SHP77 (cell line): ENCODE results near the gene SDR42E1.
"Not testable (repeated sequence)": the region's sequence is repeated elsewhere in the genome, so short reads cannot be mapped to it uniquely, and the experiment has no call there.

Experiments used
- DNase-seq, 2 experiments: peaks; one replicate each; lab custom pipeline; 2025; lab: John Stamatoyannopoulos, UW

Gene SDR42E1

DNA sequence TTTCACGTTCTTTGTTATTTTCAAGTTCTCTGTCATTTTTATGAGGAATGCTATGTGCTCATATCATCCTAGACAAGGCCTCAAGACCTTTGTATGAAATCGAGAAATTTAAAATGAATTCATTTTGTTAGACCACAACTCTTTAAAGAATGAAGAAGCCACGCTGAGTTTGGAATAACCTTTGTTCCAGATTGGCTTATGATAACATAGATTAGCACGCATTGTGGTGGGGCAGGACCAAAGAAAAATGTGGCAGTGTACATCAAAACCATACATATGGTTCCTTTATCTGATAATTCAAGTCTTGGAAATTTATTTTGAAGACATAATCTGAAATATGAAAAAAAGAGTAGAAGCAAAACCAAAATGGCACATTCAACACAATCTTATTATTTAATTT, 26.0 kb upstream of the SDR42E1 start:
- DNase-seq = no peak

- no peak for DNase-seq
Measured at GRCh38 chr16:82034981-82035612, 23.8 kb upstream of the SDR42E1 start, which contains the start of gene HSD17B2. Gene HSD17B2, plus strand, starts transcription at chr16:82035253. Its CDS starts 172 bp downstream, at chr16:82035425.

DNA sequence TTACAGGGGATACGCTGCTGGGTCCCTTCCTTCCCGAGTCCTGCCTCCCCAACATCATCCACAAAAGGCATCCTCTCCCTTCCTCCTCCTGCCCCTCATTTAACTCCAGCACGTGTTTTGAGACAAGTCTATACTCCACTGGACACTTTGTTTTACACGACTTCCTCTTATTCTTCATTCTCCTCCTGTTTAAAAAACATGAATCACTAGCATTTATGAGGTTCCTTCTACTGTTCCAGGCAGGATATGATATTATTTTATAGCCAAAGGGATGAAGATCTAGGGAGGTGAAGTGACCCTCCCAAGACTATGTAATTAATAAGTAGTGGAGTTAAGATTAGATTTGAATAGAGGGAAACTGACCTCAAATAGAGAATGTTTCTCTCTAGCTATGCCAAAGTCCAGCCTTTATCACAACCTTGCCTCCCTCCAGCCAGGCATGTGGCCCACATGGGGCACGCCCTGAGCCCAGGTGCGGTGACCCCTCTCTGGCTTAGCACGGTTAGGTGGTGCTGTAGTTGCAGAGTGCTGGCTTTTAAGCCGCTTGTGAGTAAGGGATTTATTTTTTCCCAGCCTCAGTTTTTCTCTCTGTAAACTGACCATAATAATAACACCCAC, 22.5 kb upstream of the SDR42E1 start:
- no peak for DNase-seq

GRCh38 chr16:82033006-82033405, 21.7 kb upstream of the SDR42E1 start:
- no peak for DNase-seq

- DNase-seq = peak; percentile 8 to 27
Measured at GRCh38 chr16:82031116-82032084, 20.1 kb upstream of the SDR42E1 start.

- no peak for DNase-seq
Measured at GRCh38 chr16:82027629-82028064, 16.4 kb upstream of the SDR42E1 start.

DNA sequence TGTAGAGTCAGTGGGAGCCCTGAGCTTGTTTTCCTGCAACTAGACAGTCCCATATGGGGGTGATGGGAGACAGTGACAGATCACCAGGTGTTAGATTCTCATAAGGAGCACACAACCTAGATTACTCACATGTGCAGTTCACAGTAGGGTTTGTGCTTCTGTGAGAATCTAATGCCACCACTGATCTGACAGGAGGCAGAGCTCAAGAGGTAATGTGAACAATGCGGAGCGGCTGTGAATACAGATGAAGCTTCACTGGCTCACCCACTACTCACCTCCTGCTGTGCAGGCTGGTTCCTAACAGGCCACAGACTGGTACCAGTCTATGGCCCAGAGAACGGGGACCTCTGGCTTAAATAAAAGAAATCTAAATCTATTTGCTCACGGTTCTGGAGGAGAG, 13.6 kb upstream of the SDR42E1 start:
- no peak for DNase-seq

DNA sequence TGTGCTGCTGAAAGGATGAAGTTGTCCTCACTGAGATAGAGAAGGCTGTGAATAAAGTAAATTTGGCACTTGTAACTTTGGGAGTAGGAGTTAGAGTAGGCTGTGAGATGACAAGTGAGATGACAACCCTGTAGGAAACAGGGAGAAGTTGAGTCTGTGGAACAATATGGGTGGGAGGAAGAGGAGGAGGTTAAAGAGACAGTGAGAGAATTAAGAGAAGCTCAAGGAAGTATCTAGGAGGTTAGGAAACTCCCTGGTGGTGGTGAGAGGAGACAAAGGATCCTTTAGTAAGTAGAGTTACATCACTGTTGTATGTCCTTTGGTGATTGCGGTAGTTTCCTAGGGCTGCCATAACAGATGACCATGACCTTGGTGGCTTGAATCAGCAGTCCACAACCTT, 13.0 kb upstream of the SDR42E1 start:
- DNase-seq = no peak

DNA sequence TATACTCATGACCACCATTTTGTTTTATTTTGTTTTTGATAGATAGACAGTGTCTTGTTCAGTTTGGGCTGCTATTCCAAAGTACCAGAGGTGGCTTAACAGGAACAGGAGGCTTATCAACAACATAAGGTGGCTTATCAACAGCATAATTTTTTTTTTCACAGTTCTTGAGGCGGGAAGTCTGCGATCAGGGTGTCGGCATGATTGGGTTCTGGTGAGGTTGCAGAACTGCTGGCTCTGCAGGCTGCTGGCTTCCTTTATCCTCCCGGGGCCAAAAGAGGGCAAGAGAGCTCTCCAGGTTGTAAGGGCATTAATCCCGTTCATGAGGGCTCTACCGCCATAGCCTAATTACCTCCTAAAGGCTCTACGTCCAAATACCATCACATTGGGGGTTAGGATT, 11.9 kb upstream of the SDR42E1 start:
- DNase-seq = no peak

DNA sequence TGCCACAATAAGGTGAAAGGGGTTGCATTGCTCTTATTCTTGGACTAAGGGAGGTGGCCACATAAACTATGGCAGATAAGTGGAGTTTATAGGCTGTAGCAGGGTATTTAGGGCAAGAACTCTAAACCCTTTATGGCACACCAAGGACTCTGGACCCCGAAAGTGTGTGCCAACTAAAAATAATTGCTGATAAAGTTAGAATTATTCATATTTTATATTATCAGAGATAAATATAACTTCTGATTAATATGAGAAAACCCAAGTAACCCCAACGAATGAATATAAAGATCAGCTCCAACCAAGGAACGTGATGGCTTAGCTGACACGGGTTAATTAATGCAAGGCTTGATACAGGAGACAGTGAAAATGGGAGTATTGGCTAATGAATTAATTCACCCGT, 8.8 kb upstream of the SDR42E1 start:
- DNase-seq = no peak

- DNase-seq = no peak
Measured at GRCh38 chr16:82019535-82019934, 8.3 kb upstream of the SDR42E1 start.

DNA sequence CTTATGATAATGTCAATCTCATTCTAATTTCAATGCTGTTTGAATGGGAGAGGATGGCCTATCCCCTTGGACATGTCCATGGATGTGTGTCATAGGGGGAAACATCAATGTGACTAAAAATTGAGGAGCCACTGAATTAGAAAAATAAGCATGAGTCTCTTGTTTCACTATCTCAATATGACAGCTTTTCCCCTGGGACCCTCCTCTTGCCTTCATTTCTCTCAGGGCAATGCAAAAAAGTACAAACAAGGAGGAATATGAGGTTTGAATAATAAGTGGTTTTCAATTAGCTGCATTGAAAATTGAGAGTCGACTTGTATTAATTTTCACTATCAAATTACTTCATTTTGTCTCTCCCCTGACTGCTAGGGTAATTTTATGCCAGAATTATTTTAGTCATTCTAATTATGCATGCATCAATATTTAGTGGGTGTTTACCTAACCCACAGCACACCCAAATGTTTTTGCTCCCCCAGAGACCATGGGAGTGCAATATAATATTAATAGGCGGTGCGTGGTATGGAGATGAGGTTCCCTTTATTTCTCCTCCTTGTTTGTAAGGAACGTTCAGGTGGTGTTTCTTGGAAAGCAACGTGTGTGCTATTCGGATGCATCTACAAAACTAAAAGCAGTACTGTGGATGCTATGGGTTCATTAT, 6.8 kb upstream of the SDR42E1 start:
- no peak for DNase-seq

GRCh38 chr16:82016964-82017363, 5.7 kb upstream of the SDR42E1 start:
- no peak for DNase-seq

- peak; percentile 13 to 25 for DNase-seq
Measured at GRCh38 chr16:82016263-82016662, 5.0 kb upstream of the SDR42E1 start.

GRCh38 chr16:82013139-82013538, 1.9 kb upstream of the SDR42E1 start:
- DNase-seq = no peak

DNA sequence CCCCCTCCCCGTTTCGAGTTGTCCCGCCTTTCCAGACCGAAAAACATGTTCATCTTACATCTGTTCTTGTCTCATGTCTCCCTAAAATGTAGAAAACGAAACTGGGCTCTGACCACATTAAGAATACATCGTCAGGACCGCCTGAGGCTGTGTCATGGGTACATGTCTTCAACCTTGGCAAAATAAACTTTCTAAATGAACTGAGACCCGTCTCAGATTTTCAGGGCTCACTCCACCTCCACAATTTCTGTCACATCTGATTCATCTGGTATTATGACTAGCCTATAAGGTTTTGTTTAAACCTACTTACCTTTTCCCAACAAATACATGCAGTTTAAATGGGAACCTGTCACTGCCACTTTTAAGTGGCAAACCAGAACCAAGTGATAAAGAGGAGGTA, 621 bp downstream of the SDR42E1 start:
- no peak for DNase-seq

- DNase-seq = not testable (repeated sequence)
Measured at GRCh38 chr16:82009789-82010188, 1.5 kb downstream of the SDR42E1 start.

GRCh38 chr16:82008957-82009592, 2.2 kb downstream of the SDR42E1 start:
- no peak for DNase-seq

DNA sequence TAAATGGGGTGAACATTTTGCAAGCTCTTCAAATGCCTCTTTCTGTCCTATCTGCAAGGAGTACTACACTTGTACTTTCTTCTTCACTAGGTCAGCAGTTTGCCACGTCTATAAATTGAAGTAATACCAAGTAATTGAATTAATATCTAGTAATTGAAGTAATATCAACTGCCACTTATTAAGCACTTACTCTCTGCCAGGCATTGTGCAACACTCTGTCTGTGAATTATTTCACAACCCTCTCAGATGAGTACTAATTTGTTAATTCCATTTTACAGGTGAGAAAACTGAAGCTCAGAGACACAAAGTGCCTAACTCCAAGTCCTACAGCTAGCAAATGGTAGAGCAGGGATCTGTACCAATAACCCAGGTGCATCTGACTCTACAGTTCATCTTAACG, 4.1 kb downstream of the SDR42E1 start:
- no peak for DNase-seq

- no peak for DNase-seq
Measured at GRCh38 chr16:82006036-82006435, 5.2 kb downstream of the SDR42E1 start.

- DNase-seq = no peak
Measured at GRCh38 chr16:82005027-82005830, 6.0 kb downstream of the SDR42E1 start.
